HG03432 (cell line): Measurements from ENCODE around the gene TBC1D24.

Experiments
- ATAC-seq: cut with Tn5 transposase; IDR thresholded peaks from one replicate; pipeline ENCODE4 v1.9.1; 2021; ENCODE audit warnings: mild to moderate bottlenecking, moderate library complexity; ENCODE audit not compliant: unreplicated experiment

TBC1D24 gene

GRCh38 chr16:2514333-2515179 lies 39.6 kb downstream of the TBC1D24 start:
- no peak for ATAC-seq

GRCh38 chr16:2515180-2515851 lies 40.4 kb downstream of the TBC1D24 start:
- ATAC-seq = no peak

- ATAC-seq = no peak
Observed at GRCh38 chr16:2516391-2517240, 41.7 kb downstream of the TBC1D24 start.

- no peak for ATAC-seq
Observed at GRCh38 chr16:2517954-2518605, 43.2 kb downstream of the TBC1D24 start.

GRCh38 chr16:2518823-2519710 lies 44.1 kb downstream of the TBC1D24 start:
- ATAC-seq = no peak

GRCh38 chr16:2519711-2520080 lies 44.8 kb downstream of the TBC1D24 start:
- ATAC-seq = no peak

GRCh38 chr16:2520097-2520783 lies 45.3 kb downstream of the TBC1D24 start, which contains the start of gene AMDHD2:
Gene AMDHD2 (plus strand): TSS chr16:2520371. CDS start chr16:2520459, 88 bp downstream.
- ATAC-seq = peak; percentile 48

- peak; percentile 19 for ATAC-seq
Observed at GRCh38 chr16:2520784-2521531, 46.0 kb downstream of the TBC1D24 start.

GRCh38 chr16:2523801-2524231 lies 48.9 kb downstream of the TBC1D24 start:
- no peak for ATAC-seq

- no peak for ATAC-seq
Observed at GRCh38 chr16:2524339-2524938, 49.5 kb downstream of the TBC1D24 start.

- no peak for ATAC-seq
Observed at GRCh38 chr16:2526135-2526534, 51.2 kb downstream of the TBC1D24 start.

- ATAC-seq = no peak
Observed at GRCh38 chr16:2527071-2527783, 52.3 kb downstream of the TBC1D24 start.

- ATAC-seq = no peak
Observed at GRCh38 chr16:2527784-2528100, 52.8 kb downstream of the TBC1D24 start.

GRCh38 chr16:2528161-2529060 lies 53.5 kb downstream of the TBC1D24 start:
- no peak for ATAC-seq

- ATAC-seq = no peak
Observed at GRCh38 chr16:2529061-2529931, 54.4 kb downstream of the TBC1D24 start.
